Caco-2 (cell line): ENCODE results near the gene NOX5. TPM values are rescaled to one million over a fixed set of nuclear protein-coding genes. Genes with fewer than 3 reads are reported as not detected.

Experiments used
- BruUV-seq: library from RNA; stranded (reverse); fragments of 400-500 nt; replicated peaks from 2 replicates; lab custom pipeline; 2021; lab: Mats Ljungman, UMichigan
- CTCF ChIA-PET: fragments of 300-600 bp; sonication (Branson Sonifier 250); formaldehyde crosslinking; loops from one replicate; lab custom pipeline; 2022; ENCODE audit warnings: antibody characterized with exemption; lab: Charles Lee
- POLR2A ChIA-PET: fragments of 300-600 bp; sonication (Branson Sonifier 250); formaldehyde crosslinking; loops from one replicate; lab custom pipeline; 2022; ENCODE audit warnings: antibody characterized with exemption; lab: Charles Lee
- DNase-seq, 2 experiments: peaks; one replicate each; pipeline versions ENCODE4 v3.0.0 to v3.0.0-alpha.2; 2020 to 2022
- H3K27me3 ChIP-seq: replicated peaks from 2 replicates; pipeline ENCODE4 v1.6.0; 2011; ENCODE audit warnings: low read length; ENCODE audit not compliant: control insufficient read depth, insufficient read depth
- H3K36me3 ChIP-seq: 2 replicates; pipeline ENCODE4 v1.5.1; 2011; ENCODE audit warnings: low read length; ENCODE audit not compliant: control insufficient read depth, insufficient read depth
- H3K4me1 ChIP-seq: fragments of 250-450 bp; sonication (Bioruptor Pico); 2 replicates; pipeline ENCODE4 v1.5.1; 2020; ENCODE audit warnings: mild to moderate bottlenecking
- H3K4me3 ChIP-seq: 2 replicates; pipeline ENCODE4 v1.5.1; 2011; ENCODE audit warnings: low read depth, mild to moderate bottlenecking, control low read depth, low read length
- H3K9me3 ChIP-seq: fragments of 250-450 bp; sonication (Bioruptor Pico); 2 replicates; pipeline ENCODE4 v1.5.1; 2020; ENCODE audit warnings: mild to moderate bottlenecking, moderate library complexity
- H3K27ac Mint-ChIP-seq: one replicate; pipeline ENCODE4 v1.8.0; 2022; ENCODE audit warnings: mixed read lengths; ENCODE audit not compliant: unreplicated experiment
- H3K27me3 Mint-ChIP-seq: one replicate; pipeline ENCODE4 v1.8.0; 2022; ENCODE audit warnings: mixed read lengths; ENCODE audit not compliant: insufficient read depth, unreplicated experiment
- H3K36me3 Mint-ChIP-seq: one replicate; pipeline ENCODE4 v1.8.0; 2022; ENCODE audit warnings: mild to moderate bottlenecking, mixed read lengths; ENCODE audit not compliant: insufficient read depth, unreplicated experiment
- H3K4me1 Mint-ChIP-seq: one replicate; pipeline ENCODE4 v1.8.0; 2022; ENCODE audit warnings: low read depth, mixed read lengths; ENCODE audit not compliant: unreplicated experiment
- H3K4me3 Mint-ChIP-seq: one replicate; pipeline ENCODE4 v1.8.0; 2022; ENCODE audit warnings: mild to moderate bottlenecking, moderate library complexity, mixed read lengths; ENCODE audit not compliant: unreplicated experiment
- H3K9me3 Mint-ChIP-seq: one replicate; pipeline ENCODE4 v1.8.0; 2022; ENCODE audit warnings: mixed read lengths; ENCODE audit not compliant: unreplicated experiment
- CTCF ChIP-seq, 2 experiments: fragments of 200-600 bp in 1 of 2; IDR thresholded peaks; 1 replicate in 1 of 2; 2 replicates in 1 of 2; pipeline versions ENCODE4 v1.5.1 to v1.8.0; 2011 to 2022; ENCODE audit warnings: antibody characterized with exemption in 1 of 2, control low read depth in 1 of 2, inconsistent platforms in 1 of 2, low read depth in 1 of 2, low read length in 1 of 2, mild to moderate bottlenecking in 1 of 2, moderate library complexity in 1 of 2; ENCODE audit not compliant: insufficient read depth in 1 of 2, severe bottlenecking in 1 of 2, unreplicated experiment in 1 of 2
- intact Hi-C: fragments of 100-400 bp; cut with micrococcal nuclease; formaldehyde crosslinking; loops from one replicate; pipeline ENCODE4 v1.10.0; 2022; ENCODE audit not compliant: unreplicated experiment
- total RNA-seq: library from RNA; stranded (reverse); gene quantifications from 2 replicates; pipeline ENCODE4 v1.2.3, GENCODE V29; 2022

The NOX5 gene
- total RNA-seq, 1 experiment from 2014 or later, result 0.05 TPM

DNA sequence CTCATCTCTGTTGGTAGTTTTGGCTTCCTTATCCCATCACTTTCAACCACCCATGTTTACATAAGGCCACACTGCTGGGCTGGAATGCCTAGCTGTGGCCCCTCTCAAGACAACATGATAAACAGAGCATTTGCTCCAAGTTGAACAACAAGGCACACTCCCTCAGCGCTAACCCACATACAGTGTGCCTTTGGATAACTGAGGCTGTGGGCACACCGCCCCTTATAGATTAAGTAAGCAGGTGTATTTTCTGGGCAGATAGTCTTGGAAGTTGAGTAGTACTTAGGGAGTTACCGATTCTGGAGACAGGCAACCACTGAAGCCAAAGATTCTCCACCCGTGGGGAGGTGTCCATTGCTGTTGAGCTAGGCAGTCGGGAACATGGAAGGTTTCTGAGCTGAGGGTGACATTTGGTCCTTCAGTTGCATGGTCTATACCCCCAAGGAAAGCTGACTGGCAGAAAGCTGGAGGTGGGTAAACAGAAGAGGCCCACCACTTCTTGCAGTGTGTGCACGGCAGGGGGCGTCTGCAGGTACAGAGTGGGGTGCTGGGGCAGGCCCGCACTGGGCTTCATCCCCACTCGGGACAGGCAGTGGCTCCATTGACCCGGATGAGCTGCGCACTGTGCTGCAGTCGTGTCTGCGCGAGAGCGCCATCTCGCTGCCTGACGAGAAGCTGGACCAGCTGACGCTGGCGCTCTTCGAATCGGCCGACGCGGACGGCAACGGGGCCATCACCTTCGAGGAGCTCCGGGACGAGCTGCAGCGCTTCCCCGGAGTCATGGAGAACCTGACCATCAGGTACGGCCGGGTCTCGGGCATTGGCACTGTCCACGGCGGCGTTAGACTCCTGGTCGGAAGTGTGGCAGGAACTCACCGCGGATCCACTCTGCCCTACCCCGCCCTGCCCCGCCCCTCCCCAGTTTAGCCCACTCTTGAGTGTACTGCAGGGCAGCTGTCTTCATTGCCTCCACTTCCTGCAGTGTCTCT is 16.8 kb downstream of the NOX5 start:
- H3K4me3 ChIP-seq, result peak overlapping the region; percentile 26
- H3K36me3 ChIP-seq, result no peaks in the 10 kb centered on the region
- ChIA-PET POLR2A (no interaction called here), CTCF (interaction anchor here (0.6 to 1.6 kb wide), 5 partner anchors 9 to 106 kb away, joined by 3 to 4 read pairs (median 3); no protein-coding TSS in a partner anchor)
- Mint-ChIP-seq H3K4me1 (no peaks in the 10 kb centered on the region), H3K4me3 (no peak overlapping the region), H3K27me3 (no peaks in the 10 kb centered on the region), H3K36me3 (no peaks in the 10 kb centered on the region), H3K27ac (no peak overlapping the region), H3K9me3 (no peaks in the 10 kb centered on the region)
- no TSS peak for BruUV-seq
- H3K9me3 ChIP-seq, result no peaks in the 10 kb centered on the region
- intact Hi-C loops, result no loop called here
- peak in 1 of 2 experiments; percentile 34 for TF ChIP-seq CTCF (IDR thresholded peaks at IDR 0.05; ENCODE audit: insufficient read depth in 1 of 2, low read depth in 1 of 2, low read length in 1 of 2, severe bottlenecking in 1 of 2, unreplicated experiment in 1 of 2)
- DNase-seq, result peak in 1 of 2 experiments; percentile 36
- no peaks in the 10 kb centered on the region; the same call in 1 of the 2 replicates for H3K27me3 ChIP-seq
- H3K4me1 ChIP-seq, result no peaks in the 10 kb centered on the region

DNA sequence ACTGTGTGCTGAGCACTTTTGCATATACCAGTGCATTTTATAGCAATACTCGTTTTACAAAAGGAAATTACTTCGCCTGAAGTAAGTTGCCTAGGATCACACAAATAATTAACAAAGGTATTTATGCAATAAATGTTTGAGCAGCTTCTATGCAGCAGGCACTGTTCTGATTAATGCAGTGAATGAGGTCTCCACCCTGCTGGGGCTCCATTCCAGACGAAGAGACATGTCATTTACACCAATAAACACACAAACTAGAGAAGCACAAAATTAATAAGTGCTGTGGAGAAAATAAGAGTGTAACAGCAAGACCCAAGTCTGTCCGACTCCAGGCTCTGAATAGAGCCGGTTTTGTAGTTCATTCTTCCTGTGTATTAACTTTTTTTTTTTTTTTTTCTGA is 17.5 kb downstream of the NOX5 start:
- Mint-ChIP-seq H3K27ac (no peak overlapping the region), H3K36me3 (no peaks in the 10 kb centered on the region), H3K4me3 (no peak overlapping the region), H3K27me3 (no peaks in the 10 kb centered on the region), H3K4me1 (no peaks in the 10 kb centered on the region), H3K9me3 (no peaks in the 10 kb centered on the region)
- no peaks in the 10 kb centered on the region; the same call in 1 of the 2 replicates for H3K27me3 ChIP-seq
- no peak for TF ChIP-seq CTCF (IDR thresholded peaks at IDR 0.05; ENCODE audit: insufficient read depth in 1 of 2, low read depth in 1 of 2, low read length in 1 of 2, severe bottlenecking in 1 of 2, unreplicated experiment in 1 of 2)
- CTCF ChIA-PET, result interaction anchor here (0.6 to 1.6 kb wide), 4 partner anchors 9 to 107 kb away, joined by 3 to 4 read pairs (median 3); no protein-coding TSS in a partner anchor
- POLR2A ChIA-PET, result no interaction called here
- no peaks in the 10 kb centered on the region for H3K9me3 ChIP-seq
- BruUV-seq, result no TSS peak
- no peaks in the 10 kb centered on the region for H3K4me1 ChIP-seq
- no peaks in the 10 kb centered on the region for H3K36me3 ChIP-seq
- intact Hi-C loops, result no loop called here
- no peak for DNase-seq
- peak overlapping the region; percentile 26; the same call in 1 of the 2 replicates for H3K4me3 ChIP-seq

DNA sequence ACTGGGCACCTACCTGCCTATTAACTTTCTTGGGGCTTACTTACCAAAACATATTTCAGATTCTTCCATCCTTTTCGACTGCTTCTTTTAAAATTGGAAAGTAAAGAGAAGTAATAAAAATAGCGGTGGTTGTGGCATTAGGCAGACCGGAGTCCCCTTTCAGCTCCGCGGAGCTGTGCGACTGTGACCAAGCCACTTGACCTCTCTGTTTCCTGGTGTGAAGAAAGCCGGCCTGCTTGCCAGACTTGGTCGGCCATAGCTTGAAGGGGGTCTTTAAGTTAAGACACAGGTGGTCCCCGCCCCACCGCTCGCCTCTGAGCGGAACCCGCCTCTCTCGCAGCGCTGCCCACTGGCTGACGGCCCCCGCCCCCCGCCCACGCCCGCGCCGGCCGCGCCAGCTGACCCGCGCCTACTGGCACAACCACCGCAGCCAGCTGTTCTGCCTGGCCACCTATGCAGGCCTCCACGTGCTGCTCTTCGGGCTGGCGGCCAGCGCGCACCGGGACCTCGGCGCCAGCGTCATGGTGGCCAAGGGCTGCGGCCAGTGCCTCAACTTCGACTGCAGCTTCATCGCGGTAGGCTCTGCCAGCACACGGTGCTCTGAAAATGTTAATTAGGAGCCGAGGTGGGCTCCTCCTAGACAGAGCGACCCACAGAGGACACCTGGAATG is 18.3 kb downstream of the NOX5 start:
- Mint-ChIP-seq H3K4me1 (no peaks in the 10 kb centered on the region), H3K36me3 (no peaks in the 10 kb centered on the region), H3K27ac (no peak overlapping the region), H3K4me3 (no peak overlapping the region), H3K9me3 (no peaks in the 10 kb centered on the region), H3K27me3 (no peaks in the 10 kb centered on the region)
- Histone ChIP-seq H3K9me3 (no peaks in the 10 kb centered on the region), H3K36me3 (no peaks in the 10 kb centered on the region), H3K27me3 (no peaks in the 10 kb centered on the region; the same call in 1 of the 2 replicates), H3K4me1 (no peaks in the 10 kb centered on the region), H3K4me3 (no peak overlapping the region)
- no peak for TF ChIP-seq CTCF (IDR thresholded peaks at IDR 0.05; ENCODE audit: insufficient read depth in 1 of 2, low read depth in 1 of 2, low read length in 1 of 2, severe bottlenecking in 1 of 2, unreplicated experiment in 1 of 2)
- intact Hi-C loops, result no loop called here
- DNase-seq, result no peak
- BruUV-seq, result no TSS peak
- CTCF ChIA-PET, result no interaction called here
- POLR2A ChIA-PET, result no interaction called here
